OCI-LY1 (cell line): ENCODE measurements around the gene CYSRT1.

Experiments used
- H2AFZ ChIP-seq: fragments of 200-600 bp; sonication (generic), shearing (Covaris generic); 2 replicates; pipeline ENCODE4 v1.6.0; 2014; ENCODE audit warnings: antibody characterized with exemption, mild to moderate bottlenecking, low read length
- H3F3A ChIP-seq: fragments of 200-600 bp; sonication (generic), shearing (Covaris generic); 2 replicates; pipeline ENCODE4 v1.6.0; 2014; ENCODE audit warnings: mild to moderate bottlenecking, antibody characterized with exemption, low read length, moderate library complexity; ENCODE audit not compliant: insufficient read depth
- H3K27ac ChIP-seq: fragments of 200-600 bp; sonication (generic); 2 replicates; pipeline ENCODE4 v1.5.1; 2014; ENCODE audit warnings: low read length, mixed run types, mild to moderate bottlenecking, low read depth; ENCODE audit not compliant: poor library complexity, severe bottlenecking
- H3K27me3 ChIP-seq: fragments of 200-600 bp; sonication (generic); 2 replicates; pipeline ENCODE4 v1.6.0; 2014; ENCODE audit warnings: antibody characterized with exemption, mild to moderate bottlenecking, low read length, moderate library complexity; ENCODE audit not compliant: insufficient read depth
- H3K36me3 ChIP-seq: fragments of 200-600 bp; sonication (generic); 2 replicates; pipeline ENCODE4 v1.6.1; 2014; ENCODE audit warnings: mild to moderate bottlenecking, antibody characterized with exemption, low read length, moderate library complexity, mixed read lengths; ENCODE audit not compliant: insufficient read depth
- H3K4me1 ChIP-seq: fragments of 200-600 bp; sonication (generic); 2 replicates; pipeline ENCODE4 v1.5.1; 2014; ENCODE audit warnings: mild to moderate bottlenecking, low read length, moderate library complexity; ENCODE audit not compliant: insufficient read depth, severe bottlenecking
- H3K4me2 ChIP-seq: fragments of 200-600 bp; sonication (generic), shearing (Covaris generic); 2 replicates; pipeline ENCODE4 v1.6.1; 2014; ENCODE audit warnings: low read length
- H3K4me3 ChIP-seq: fragments of 200-600 bp; sonication (generic); 2 replicates; pipeline ENCODE4 v1.5.1; 2014; ENCODE audit warnings: low read length, low read depth, mild to moderate bottlenecking, mixed read lengths; ENCODE audit not compliant: poor library complexity, severe bottlenecking
- H3K79me2 ChIP-seq: fragments of 200-600 bp; shearing (Covaris generic); 2 replicates; pipeline ENCODE4 v1.6.1; 2016; ENCODE audit warnings: mixed run types, low read length, mixed read lengths; ENCODE audit not compliant: insufficient read depth
- H3K9ac ChIP-seq: fragments of 200-600 bp; sonication (generic), shearing (Covaris generic); 2 replicates; pipeline ENCODE4 v1.6.1; 2014; ENCODE audit warnings: mild to moderate bottlenecking, low read length, mixed read lengths
- H3K9me2 ChIP-seq: fragments of 200-600 bp; sonication (generic), shearing (Covaris generic); 2 replicates; pipeline ENCODE4 v1.6.1; 2014; ENCODE audit warnings: low read depth, mild to moderate bottlenecking, low read length, mixed read lengths
- H3K9me3 ChIP-seq: fragments of 200-600 bp; shearing (Covaris generic); 2 replicates; pipeline ENCODE4 v1.6.1; 2014; ENCODE audit warnings: low read length, mixed read lengths
- H4K20me1 ChIP-seq: fragments of 200-600 bp; sonication (generic), shearing (Covaris generic); 2 replicates; pipeline ENCODE4 v1.6.0; 2016; ENCODE audit warnings: mild to moderate bottlenecking, low read length; ENCODE audit not compliant: insufficient read depth
- CTCF ChIP-seq: fragments of 200-600 bp; sonication (generic), shearing (Covaris generic); IDR thresholded peaks from 2 replicates; pipeline ENCODE4 v1.5.1; 2017; ENCODE audit warnings: mild to moderate bottlenecking, antibody characterized with exemption, low read length, moderate library complexity, mixed read lengths
- EZH2 ChIP-seq: fragments of 200-600 bp; sonication (generic), shearing (Covaris generic); IDR thresholded peaks from 2 replicates; pipeline ENCODE4 v1.8.0; 2017; ENCODE audit warnings: borderline replicate concordance, mixed run types, mild to moderate bottlenecking, antibody characterized with exemption, low read length, moderate library complexity, mixed read lengths

CYSRT1 gene

GRCh38 chr9:137188490-137189296 lies 36.3 kb upstream of the CYSRT1 start, which contains the start of the genes ANAPC2 and SSNA1:
Gene ANAPC2 (minus strand): TSS chr9:137188560. CDS start chr9:137188532, 28 bp downstream.
Gene SSNA1 (plus strand): TSS chr9:137188676. CDS start chr9:137188727, 51 bp downstream.
- Histone ChIP-seq H3K36me3 (peaks cover 19% of the 10 kb centered on the region), H3K9me3 (no peaks in the 10 kb centered on the region), H3K79me2 (peaks cover 4% of the 10 kb centered on the region), H3F3A (no peaks in the 10 kb centered on the region), H3K4me1 (peaks cover 30% of the 10 kb centered on the region), H3K9ac (peak within 1 kb of the TSS; percentile 69), H3K4me3 (peak within 1 kb of the TSS; percentile 72), H2AFZ (no peak within 1 kb of the TSS), H4K20me1 (no peaks in the 10 kb centered on the region), H3K9me2 (no peaks in the 10 kb centered on the region), H3K27me3 (no peaks in the 10 kb centered on the region), H3K27ac (peak within 1 kb of the TSS; percentile 55), H3K4me2 (peak within 1 kb of the TSS; percentile 89)
- TF ChIP-seq EZH2 (no peak), CTCF (peak; percentile 57)

GRCh38 chr9:137189297-137190295 lies 35.4 kb upstream of the CYSRT1 start:
- peak overlapping the region; percentile 72 for H3K4me3 ChIP-seq
- no peaks in the 10 kb centered on the region for H3K9me2 ChIP-seq
- peaks cover 15% of the 10 kb centered on the region for H3K36me3 ChIP-seq
- H2AFZ ChIP-seq, result no peak overlapping the region
- H3F3A ChIP-seq, result no peaks in the 10 kb centered on the region
- H3K27ac ChIP-seq, result peak overlapping the region; percentile 55
- no peaks in the 10 kb centered on the region for H4K20me1 ChIP-seq
- no peak for TF ChIP-seq EZH2
- no peak for TF ChIP-seq CTCF
- peaks cover 30% of the 10 kb centered on the region for H3K4me1 ChIP-seq
- no peaks in the 10 kb centered on the region for H3K9me3 ChIP-seq
- peak overlapping the region; percentile 69 for H3K9ac ChIP-seq
- peaks cover 4% of the 10 kb centered on the region for H3K79me2 ChIP-seq
- H3K27me3 ChIP-seq, result 0 out of 2 replicates have a peak, but pooled peaks cover 4% of the 10 kb centered on the region
- peak overlapping the region; percentile 68 for H3K4me2 ChIP-seq

- Histone ChIP-seq H2AFZ (no peak overlapping the region), H3K4me3 (no peak overlapping the region), H3F3A (no peaks in the 10 kb centered on the region), H3K27ac (no peak overlapping the region), H3K4me2 (no peak overlapping the region), H3K36me3 (peaks cover 15% of the 10 kb centered on the region), H3K9me2 (no peaks in the 10 kb centered on the region), H3K27me3 (0 out of 2 replicates have a peak, but pooled peaks cover 5% of the 10 kb centered on the region), H4K20me1 (no peaks in the 10 kb centered on the region), H3K9ac (no peak overlapping the region; the same call in 1 of the 2 replicates), H3K4me1 (peaks cover 30% of the 10 kb centered on the region), H3K79me2 (peaks cover 4% of the 10 kb centered on the region), H3K9me3 (no peaks in the 10 kb centered on the region)
- TF ChIP-seq EZH2, result no peak
These were observed 34.6 kb upstream of the CYSRT1 start for GRCh38 chr9:137190315-137190856.
